GM21515 (cell line): ENCODE data around the gene DDX11.
"Not testable (repeated sequence)": the region's sequence is repeated elsewhere in the genome, so short reads cannot be mapped to it uniquely, and the experiment has no call there.

Experiments used
- ATAC-seq: cut with Tn5 transposase; IDR thresholded peaks from one replicate; pipeline ENCODE4 v1.9.1; 2021; ENCODE audit not compliant: unreplicated experiment

DDX11 gene

DNA sequence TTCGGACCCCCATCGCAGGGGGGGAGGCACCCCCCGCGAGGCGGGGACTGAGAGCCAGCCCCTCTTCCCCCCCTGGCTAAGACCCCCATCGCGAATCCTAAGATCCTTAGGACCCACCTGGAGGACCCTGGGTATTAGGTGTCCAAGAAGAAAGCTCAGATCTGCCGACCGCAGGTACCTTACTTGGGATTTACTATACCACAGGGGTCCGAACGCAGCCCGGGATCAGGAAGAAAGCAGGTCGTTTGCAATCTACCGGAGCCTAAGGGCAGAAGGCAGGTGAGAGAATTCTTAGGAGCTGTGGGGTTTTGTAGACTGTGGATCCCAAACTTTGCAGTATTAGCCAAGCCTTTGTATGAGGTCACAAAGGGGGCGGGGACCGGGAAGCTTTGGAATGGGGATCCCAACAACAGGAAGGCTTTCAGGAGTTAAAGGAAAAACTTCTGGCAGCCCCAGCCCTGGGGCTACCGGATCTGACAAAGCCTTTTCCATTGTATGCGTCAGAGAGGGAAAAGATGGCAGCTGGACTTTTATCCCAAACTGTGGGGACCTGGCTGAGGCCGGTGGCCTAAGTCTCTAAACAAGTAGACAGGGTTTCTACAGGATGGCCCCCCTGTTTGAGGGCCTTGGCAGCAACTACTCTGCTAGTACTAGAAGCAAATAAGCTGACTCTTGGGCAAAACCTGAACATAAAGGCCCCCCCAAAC is 47.5 kb downstream of the DDX11 start:
- ATAC-seq, result not testable (repeated sequence)

DNA sequence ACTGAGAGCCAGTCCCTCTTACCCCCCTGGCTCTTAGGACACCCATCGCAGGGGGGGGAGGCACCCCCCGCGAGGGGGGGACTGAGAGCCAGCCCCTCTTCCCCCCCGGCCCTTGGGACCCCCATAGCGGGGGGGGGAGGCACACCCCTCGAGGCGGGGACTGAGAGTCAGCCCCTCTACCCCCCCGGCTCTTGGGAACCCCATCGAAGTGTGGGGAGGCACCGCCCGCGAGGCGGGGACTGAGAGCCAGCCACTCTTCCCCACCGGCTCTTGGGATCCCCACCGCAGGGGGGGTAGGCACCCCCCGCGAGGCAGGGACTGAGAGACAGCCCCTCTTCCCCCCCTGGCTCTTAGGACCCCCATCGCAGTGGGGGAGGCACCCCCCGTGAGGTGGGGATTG is 48.8 kb downstream of the DDX11 start:
- no peak for ATAC-seq

DNA sequence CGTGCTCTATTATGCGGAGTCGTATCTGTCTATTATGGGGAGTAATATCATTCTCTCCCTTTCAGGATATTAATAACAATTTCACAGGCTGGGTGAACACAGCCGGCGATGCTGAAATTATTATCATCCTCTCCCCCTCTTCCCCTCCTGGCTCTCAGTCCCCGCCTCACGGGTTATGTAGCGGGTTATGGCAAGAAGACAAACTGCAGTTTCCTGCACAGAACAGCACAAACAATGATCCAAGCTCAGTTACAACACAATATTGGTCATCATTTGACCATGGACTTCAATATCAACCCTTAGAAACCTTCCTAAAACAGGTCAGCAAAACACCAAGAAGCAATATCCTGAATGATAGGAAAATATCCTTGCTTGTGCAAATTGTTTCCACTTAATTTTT is 50.5 kb downstream of the DDX11 start:
- not testable (repeated sequence) for ATAC-seq

DNA sequence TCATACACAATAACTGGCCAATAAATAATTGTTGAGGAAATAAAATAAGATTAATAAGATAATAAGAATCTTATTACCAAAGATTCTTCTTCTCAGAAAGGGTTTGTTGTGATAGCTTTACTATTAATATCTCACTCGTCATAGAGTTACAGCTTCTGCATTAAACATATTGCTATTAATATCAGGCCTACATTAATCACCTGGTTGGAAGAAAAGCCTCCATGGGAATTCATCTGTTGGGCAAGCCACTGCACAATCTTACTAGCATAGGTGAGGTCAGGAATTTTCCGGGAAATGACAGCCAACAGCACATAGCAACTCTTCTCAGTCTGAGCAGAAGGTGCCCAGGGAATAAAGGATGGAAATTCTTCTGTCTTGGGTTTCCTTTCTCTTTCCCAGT is 51.5 kb downstream of the DDX11 start:
- ATAC-seq, result not testable (repeated sequence)

DNA sequence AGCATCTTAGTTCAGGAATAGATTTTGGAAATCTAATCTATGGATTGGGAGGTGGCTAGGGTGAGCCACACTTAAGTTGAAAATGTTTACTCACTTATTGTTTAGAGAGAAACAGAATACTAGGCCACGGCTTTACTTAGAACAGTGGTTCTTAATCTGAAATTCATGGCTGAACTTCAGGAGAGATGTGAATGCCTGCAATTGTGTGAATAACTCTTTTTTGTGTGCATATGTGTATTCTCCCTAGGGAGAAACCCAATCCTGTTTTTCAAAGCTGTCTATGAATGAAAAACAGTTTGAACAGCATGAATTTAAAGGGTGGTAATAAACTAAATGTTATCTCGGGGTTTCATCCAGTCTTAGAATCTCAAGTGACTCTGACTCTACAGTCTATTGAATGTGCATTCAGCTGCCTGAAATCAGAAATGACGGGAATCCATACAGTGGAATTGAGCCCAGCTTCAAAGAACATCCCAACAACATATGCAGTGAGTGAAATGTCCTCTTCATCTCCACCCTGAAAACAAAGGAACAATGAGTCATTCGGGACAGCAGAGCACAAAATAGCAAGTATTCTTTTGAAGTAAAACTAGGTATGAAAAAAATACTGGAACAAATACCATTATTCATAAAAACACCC is 53.7 kb downstream of the DDX11 start:
- ATAC-seq, result not testable (repeated sequence)

DNA sequence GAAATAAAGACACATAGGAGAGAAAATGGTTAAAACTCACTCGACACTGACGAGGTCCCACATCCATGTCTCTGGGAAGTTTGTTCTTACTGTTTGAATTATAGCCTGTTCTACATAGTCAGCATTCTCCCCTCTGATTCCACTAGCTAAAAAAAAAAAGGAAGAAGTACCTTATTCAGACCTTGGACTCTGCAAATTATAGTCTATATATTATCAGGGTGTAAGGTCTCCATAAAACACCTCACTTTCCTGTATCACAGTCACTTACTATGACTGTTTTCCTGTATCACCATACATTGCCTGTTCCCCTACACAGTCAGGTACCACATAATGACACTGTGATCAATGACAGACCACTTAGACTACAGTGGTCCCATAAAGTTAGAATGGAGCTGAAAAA is 62.9 kb downstream of the DDX11 start:
- ATAC-seq, result not testable (repeated sequence)

DNA sequence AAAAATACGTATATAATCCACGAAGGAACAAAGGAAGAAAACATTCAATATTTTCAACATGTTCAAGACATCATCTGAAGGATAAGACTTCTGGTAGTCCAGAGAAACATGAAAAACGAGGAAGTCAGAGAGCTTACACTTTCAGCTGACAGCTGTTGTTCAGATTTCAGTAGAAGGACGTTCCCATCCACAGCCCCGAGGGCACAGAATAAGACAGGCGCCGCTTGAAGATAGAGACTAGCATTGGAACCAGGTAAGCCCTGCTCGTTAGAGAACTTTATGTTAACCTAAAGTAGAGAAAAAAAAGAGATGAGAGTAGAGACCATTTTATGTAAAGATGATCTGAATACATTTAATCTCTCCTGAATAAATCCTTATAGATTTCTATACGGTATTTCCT is 71.1 kb downstream of the DDX11 start:
- ATAC-seq, result not testable (repeated sequence)

DNA sequence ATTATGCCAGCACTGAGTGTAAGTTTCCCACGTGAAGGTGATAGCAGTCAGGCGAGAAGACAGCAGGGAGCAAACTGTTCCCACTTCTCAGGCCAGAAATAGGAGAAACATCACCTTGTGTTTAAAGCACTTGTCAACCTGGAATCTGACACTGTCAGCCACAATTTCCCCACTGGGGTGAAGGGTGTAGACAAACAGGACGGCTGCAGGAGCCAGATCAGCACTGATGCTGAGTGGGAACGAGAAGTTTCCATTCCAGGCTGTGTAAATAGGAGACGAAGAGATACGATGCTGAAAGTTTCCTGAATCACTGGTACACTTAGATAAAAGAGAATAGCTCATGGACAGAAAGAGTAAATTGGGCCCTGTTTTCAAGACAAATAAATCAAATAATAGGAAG is 71.6 kb downstream of the DDX11 start:
- ATAC-seq, result not testable (repeated sequence)

DNA sequence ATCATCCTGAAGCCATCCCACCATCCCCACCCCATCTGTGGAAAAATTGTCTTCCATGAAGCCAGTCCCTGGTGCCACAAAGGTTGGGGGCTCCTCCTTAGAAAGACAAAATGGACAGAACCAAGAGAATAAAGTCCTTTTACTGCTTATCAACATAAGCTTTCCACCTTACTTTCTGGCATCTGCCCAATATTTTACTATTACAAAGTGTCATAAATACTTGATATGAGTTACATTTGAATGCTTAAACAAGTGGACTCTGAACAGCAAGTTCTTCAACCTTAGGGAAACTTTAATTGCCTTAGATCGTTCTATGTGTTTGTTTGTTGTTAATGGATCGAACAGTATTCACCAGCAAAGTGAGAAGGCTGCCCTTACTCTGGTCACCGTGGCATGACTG is 73.8 kb downstream of the DDX11 start:
- not testable (repeated sequence) for ATAC-seq

DNA sequence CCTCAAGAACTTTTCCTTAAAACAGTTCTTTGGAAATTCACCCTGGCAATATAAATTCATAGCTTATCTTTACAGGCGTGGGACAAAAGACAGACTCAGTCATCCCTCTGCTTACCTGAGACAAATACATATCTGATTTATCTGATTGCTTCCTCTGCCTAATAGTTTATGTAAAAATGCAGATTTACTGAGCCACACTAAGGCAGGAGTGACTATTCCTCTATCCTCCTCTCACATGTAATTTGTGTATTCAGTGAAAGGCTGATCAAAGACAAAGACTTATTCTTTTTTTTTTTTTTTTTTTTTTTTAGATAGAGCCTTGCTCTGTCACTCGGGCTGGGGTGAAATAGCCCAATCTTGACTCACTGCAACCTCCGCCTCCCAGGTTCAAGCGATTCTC is 77.1 kb downstream of the DDX11 start:
- not testable (repeated sequence) for ATAC-seq
